NCI-H446 treated with DMSO at 0.1 percent for 48 hours (cell line): Measurements from ENCODE around the gene GPBAR1.

ENCODE experiments used
- DNase-seq: peaks from one replicate; lab custom pipeline; 2025; lab: John Stamatoyannopoulos, UW

The GPBAR1 gene

GRCh38 chr2:218260742-218261422, at the start of gene GPBAR1:
Gene GPBAR1 (plus strand): TSS chr2:218261015. CDS start chr2:218262725, 1,710 bp downstream.
- DNase-seq, result no peak

GRCh38 chr2:218214116-218214515, 46.7 kb upstream of the GPBAR1 start:
- no peak for DNase-seq

GRCh38 chr2:218216336-218216673, 44.5 kb upstream of the GPBAR1 start:
- DNase-seq, result no peak

- DNase-seq, result peak; percentile 77
These were observed 44.0 kb upstream of the GPBAR1 start, which contains the start of gene ARPC2 for GRCh38 chr2:218216674-218217359. Gene ARPC2 (plus strand): TSS chr2:218217189. CDS start chr2:218217471, 282 bp downstream.

- no peak for DNase-seq
These were observed 43.2 kb upstream of the GPBAR1 start for GRCh38 chr2:218217360-218218267.

GRCh38 chr2:218218268-218219185, 42.3 kb upstream of the GPBAR1 start:
- no peak for DNase-seq

- DNase-seq, result no peak
These were observed 40.9 kb upstream of the GPBAR1 start for GRCh38 chr2:218219934-218220333.

GRCh38 chr2:218221000-218221399, 39.8 kb upstream of the GPBAR1 start:
- DNase-seq, result no peak

GRCh38 chr2:218223046-218223445, 37.8 kb upstream of the GPBAR1 start:
- no peak for DNase-seq

- DNase-seq, result no peak
These were observed 36.6 kb upstream of the GPBAR1 start for GRCh38 chr2:218224186-218224585.

- no peak for DNase-seq
These were observed 33.9 kb upstream of the GPBAR1 start for GRCh38 chr2:218226903-218227302.

GRCh38 chr2:218228366-218229090, 32.3 kb upstream of the GPBAR1 start:
- DNase-seq, result no peak

GRCh38 chr2:218229239-218229638, 31.6 kb upstream of the GPBAR1 start:
- DNase-seq, result no peak

- DNase-seq, result no peak
These were observed 31.0 kb upstream of the GPBAR1 start for GRCh38 chr2:218229851-218230250.

GRCh38 chr2:218230882-218231281, 29.9 kb upstream of the GPBAR1 start:
- DNase-seq, result no peak

GRCh38 chr2:218233543-218233942, 27.3 kb upstream of the GPBAR1 start:
- DNase-seq, result no peak

GRCh38 chr2:218234521-218234920, 26.3 kb upstream of the GPBAR1 start:
- DNase-seq, result no peak

- no peak for DNase-seq
These were observed 25.8 kb upstream of the GPBAR1 start for GRCh38 chr2:218235017-218235416.

- no peak for DNase-seq
These were observed 24.0 kb upstream of the GPBAR1 start for GRCh38 chr2:218236829-218237228.

GRCh38 chr2:218238887-218239286, 21.9 kb upstream of the GPBAR1 start:
- DNase-seq, result no peak

GRCh38 chr2:218244204-218244603, 16.6 kb upstream of the GPBAR1 start:
- no peak for DNase-seq
